Natural killer cell (primary cell): ENCODE measurements around the gene PROX2. TPM values are rescaled to one million over a fixed set of nuclear protein-coding genes. Genes with fewer than 3 reads are reported as not detected.

Experiments used
- ATAC-seq, 3 donors: fragments of 150-1000 bp in 2 of 3; fragments of 200-7000 bp in 1 of 3; cut with Tn5 transposase; 1 replicate in 1 of 3; 2 replicates in 2 of 3; pipeline ENCODE4 v1.10.0; 2021; ENCODE audit warnings: mild to moderate bottlenecking in 2 of 3, moderate library complexity in 2 of 3
- DNase-seq, 2 donors: peaks; one replicate each; pipeline versions ENCODE4 v3.0.0 to v3.0.0-alpha.2; 2013 to 2021; ENCODE audit warnings: mixed read lengths in 1 of 2
- H3K27ac ChIP-seq: one replicate; pipeline ENCODE4 v1.5.1; 2013; ENCODE audit warnings: mild to moderate bottlenecking, low read length
- H3K27me3 ChIP-seq: one replicate; pipeline ENCODE4 v1.6.1; 2013; ENCODE audit warnings: low read length; ENCODE audit not compliant: control insufficient read depth, insufficient read depth
- H3K36me3 ChIP-seq: one replicate; pipeline ENCODE4 v1.6.1; 2013; ENCODE audit warnings: low read length; ENCODE audit not compliant: control insufficient read depth, insufficient read depth
- H3K4me1 ChIP-seq: one replicate; pipeline ENCODE4 v1.6.1; 2013; ENCODE audit warnings: low read length; ENCODE audit not compliant: control insufficient read depth, insufficient read depth
- H3K4me3 ChIP-seq: one replicate; pipeline ENCODE4 v1.5.1; 2013; ENCODE audit warnings: low read length
- H3K9me3 ChIP-seq: one replicate; pipeline ENCODE4 v1.6.1; 2013; ENCODE audit warnings: low read length; ENCODE audit not compliant: control insufficient read depth, insufficient read depth
- H3K27ac Mint-ChIP-seq, 2 donors: one replicate each; pipeline ENCODE4 v1.8.0; 2022; ENCODE audit warnings: mild to moderate bottlenecking in 2 of 2, mixed read lengths in 2 of 2, moderate library complexity in 1 of 2
- H3K27me3 Mint-ChIP-seq, 2 donors: one replicate each; pipeline ENCODE4 v1.8.0; 2022; ENCODE audit warnings: low read depth in 2 of 2, mixed read lengths in 2 of 2
- H3K36me3 Mint-ChIP-seq: one replicate; pipeline ENCODE4 v1.8.0; 2022; ENCODE audit warnings: mixed read lengths
- H3K4me1 Mint-ChIP-seq, 2 donors: one replicate each; pipeline ENCODE4 v1.8.0; 2022; ENCODE audit warnings: mixed read lengths in 2 of 2
- H3K4me3 Mint-ChIP-seq: one replicate; pipeline ENCODE4 v1.8.0; 2022; ENCODE audit warnings: mild to moderate bottlenecking, moderate library complexity, mixed read lengths
- H3K9me3 Mint-ChIP-seq, 2 donors: one replicate each; pipeline ENCODE4 v1.8.0; 2022; ENCODE audit warnings: mixed read lengths in 2 of 2
- CTCF ChIP-seq: fragments of 200-600 bp; IDR thresholded peaks from one replicate; pipeline ENCODE4 v1.8.0; 2022; ENCODE audit warnings: antibody characterized with exemption
- WGBS: methylation state at CpG from one replicate; pipeline ENCODE4 v1.1.7; 2013; ENCODE audit warnings: missing lambda C conversion rate; ENCODE audit not compliant: insufficient coverage; 5-methylcytosine and 5-hydroxymethylcytosine counted together
- intact Hi-C: fragments of 100-400 bp; cut with micrococcal nuclease; formaldehyde crosslinking; loops from one replicate; pipeline ENCODE4 v1.14.2; 2022
- total RNA-seq, 4 donors: library from RNA; stranded (reverse); fragments of 120-200 nt in 1 of 4; gene quantifications; one replicate each; pipeline versions ENCODE4 v1.2.3 to v1.2.4, GENCODE V29; 2013 to 2022

Gene PROX2
- total RNA-seq, 3 donors from 2014 or later (not counting 1 experiment from before 2014, with no cell fraction given): 5.1 to 7.1 (median 5.7) TPM

- no peaks in the 10 kb centered on the region for H3K9me3 ChIP-seq
- Mint-ChIP-seq H3K27ac (peak within 1 kb of the TSS; percentile 97 to 98), H3K4me1 (peaks cover 57 to 58% of the 10 kb centered on the region in 2 donors), H3K36me3 (peaks cover 9% of the 10 kb centered on the region), H3K27me3 (no peaks in the 10 kb centered on the region), H3K4me3 (peak within 1 kb of the TSS; percentile 100), H3K9me3 (no peaks in the 10 kb centered on the region)
- H3K27ac ChIP-seq: peak within 1 kb of the TSS; percentile 61
- H3K27me3 ChIP-seq: no peaks in the 10 kb centered on the region
- intact Hi-C loops: loop anchor here (2.0 kb wide), 1 partner anchor 43 kb away; no protein-coding TSS in a partner anchor
- peak within 1 kb of the TSS; percentile 61 for H3K4me3 ChIP-seq
- DNase-seq (peak; percentile 87 to 91), ATAC-seq (peak; percentile 91 to 95 (median 95))
- H3K4me1 ChIP-seq: peaks cover 31% of the 10 kb centered on the region
- TF ChIP-seq CTCF: no peak
- under 1% methylated on average over 53 of the region's 53 CpGs for WGBS
- peaks cover 13% of the 10 kb centered on the region for H3K36me3 ChIP-seq
Observed at GRCh38 chr14:74881431-74882102, 5.6 kb upstream of the PROX2 start, which contains the start of gene DLST. TSS of gene DLST (plus strand) at chr14:74881916. CDS start at chr14:74881954, 38 bp downstream.

GRCh38 chr14:74879427-74880182 lies 3.7 kb upstream of the PROX2 start:
- H3K4me1 ChIP-seq: peaks cover 47% of the 10 kb centered on the region
- ATAC-seq (no peak), DNase-seq (no peak)
- no peaks in the 10 kb centered on the region for H3K27me3 ChIP-seq
- peak overlapping the region; percentile 55 for H3K4me3 Mint-ChIP-seq
- intact Hi-C loops: no loop called here
- H3K9me3 ChIP-seq: no peaks in the 10 kb centered on the region
- H3K27me3 Mint-ChIP-seq: no peaks in the 10 kb centered on the region
- TF ChIP-seq CTCF: no peak
- WGBS: 83% methylated on average over 1 of the region's 3 CpGs
- peaks cover 2% of the 10 kb centered on the region for H3K36me3 ChIP-seq
- no peak overlapping the region for H3K27ac ChIP-seq
- no peaks in the 10 kb centered on the region for H3K9me3 Mint-ChIP-seq
- no peaks in the 10 kb centered on the region for H3K36me3 Mint-ChIP-seq
- H3K4me1 Mint-ChIP-seq: peaks cover 52 to 53% of the 10 kb centered on the region in 2 donors
- no peak overlapping the region for H3K4me3 ChIP-seq
- peak overlapping the region in 1 of 2 donors; percentile 97 for H3K27ac Mint-ChIP-seq

- Histone ChIP-seq H3K27ac (peak overlapping the region; percentile 63), H3K9me3 (no peaks in the 10 kb centered on the region), H3K36me3 (no peaks in the 10 kb centered on the region), H3K27me3 (no peaks in the 10 kb centered on the region), H3K4me1 (peaks cover 21% of the 10 kb centered on the region), H3K4me3 (no peak overlapping the region)
- Mint-ChIP-seq H3K27me3 (no peaks in the 10 kb centered on the region), H3K4me3 (peak overlapping the region; percentile 74), H3K27ac (peak overlapping the region; percentile 73 to 87), H3K36me3 (no peaks in the 10 kb centered on the region), H3K4me1 (peaks cover 16 to 22% of the 10 kb centered on the region in 2 donors), H3K9me3 (no peaks in the 10 kb centered on the region)
- intact Hi-C loops: no loop called here
- DNase-seq: no peak
- no peak for TF ChIP-seq CTCF
- ATAC-seq: no peak
- WGBS: 97% methylated on average over 5 of the region's 5 CpGs
Observed at GRCh38 chr14:74875204-74875603, 741 bp downstream of the PROX2 start.
